ENCODE results near the gene METTL25B.

METTL25B gene

DNA sequence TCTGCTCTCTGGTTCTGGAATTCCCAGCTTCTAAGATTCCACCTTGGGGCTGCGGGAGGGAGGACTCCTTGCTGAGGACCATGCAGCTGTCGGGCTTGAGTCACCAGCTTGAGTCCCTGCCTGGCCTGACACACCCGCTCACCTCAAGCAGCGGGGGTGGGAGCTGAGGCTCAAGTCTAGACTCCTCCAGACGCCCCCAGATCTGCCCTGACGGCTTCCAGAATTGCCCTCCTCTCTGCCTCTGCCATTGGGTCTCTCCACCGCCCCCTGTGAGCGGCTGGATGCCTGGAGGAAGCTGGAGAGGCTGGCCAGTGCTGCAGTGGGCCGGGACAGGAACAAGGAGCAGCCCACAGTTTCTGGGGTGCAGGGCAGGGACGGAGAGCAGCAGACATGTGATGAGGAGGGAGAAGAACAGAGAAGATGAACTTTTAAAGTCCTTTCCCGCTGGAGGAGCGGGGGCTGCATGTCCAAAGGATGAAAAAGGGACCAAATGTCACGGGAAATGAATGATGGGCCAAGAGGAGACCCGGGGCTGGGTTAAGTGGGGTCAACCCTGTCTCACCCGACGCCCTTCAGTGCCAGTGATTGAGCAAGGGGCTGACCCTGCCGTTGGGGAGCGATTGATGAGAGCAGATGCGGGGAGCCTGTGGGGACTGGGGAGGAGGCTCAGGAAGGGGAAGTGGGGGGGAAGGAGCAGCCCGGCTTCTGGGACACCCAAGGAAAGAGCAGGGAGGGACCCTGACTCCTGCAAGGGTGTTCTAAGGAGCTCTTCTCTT, 36.4 kb upstream of the METTL25B start:
- Histone ChIP-seq H3K4me3 (ENCODE audit: low read length) (peak overlapping the region; percentile 60), H3K27ac (ENCODE audit: low read length) (peak overlapping the region; percentile 79), H3K9ac (ENCODE audit: low read depth, low read length) (peak overlapping the region; percentile 78; the same call in 1 of the 2 replicates), H3K27me3 (ENCODE audit: insufficient read depth, low read length) (peaks cover 16% of the 10 kb centered on the region; the same call in 1 of the 2 replicates), H3K9me3 (ENCODE audit: insufficient read depth, low read depth, low read length) (no peaks in the 10 kb centered on the region), H3K4me1 (ENCODE audit: insufficient read depth, low read length) (peaks cover 49% of the 10 kb centered on the region), H3K36me3 (ENCODE audit: insufficient read depth, low read depth, low read length) (no peaks in the 10 kb centered on the region)

DNA sequence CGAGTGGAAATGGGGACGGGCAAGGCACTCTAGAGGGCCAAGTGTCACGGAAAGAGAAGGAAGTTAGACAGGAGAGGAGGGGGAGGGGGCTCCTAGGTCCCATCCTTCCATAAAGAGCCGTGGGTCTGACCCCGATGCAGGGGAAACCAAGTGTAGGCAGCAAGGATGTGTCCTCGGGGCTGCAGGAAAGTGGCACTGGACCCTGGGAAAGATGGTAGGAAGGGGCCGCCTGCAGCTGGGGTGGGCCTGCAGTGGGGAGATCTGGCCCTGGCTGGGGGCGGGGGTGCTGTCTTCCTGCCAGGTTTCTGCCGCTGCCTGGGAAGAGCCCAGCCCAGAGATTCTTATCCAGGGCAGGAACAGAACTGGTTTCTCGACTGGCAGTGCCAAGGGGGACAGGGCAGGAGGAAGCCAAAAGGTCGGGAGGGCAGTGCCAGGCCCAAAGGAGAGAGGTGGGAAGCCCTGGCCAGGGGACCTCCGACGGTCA, 35.8 kb upstream of the METTL25B start:
- Histone ChIP-seq H3K27ac (ENCODE audit: low read length) (peak overlapping the region; percentile 79), H3K4me3 (ENCODE audit: low read length) (peak overlapping the region; percentile 60; the same call in 1 of the 2 replicates), H3K4me1 (ENCODE audit: insufficient read depth, low read length) (peaks cover 49% of the 10 kb centered on the region), H3K36me3 (ENCODE audit: insufficient read depth, low read depth, low read length) (no peaks in the 10 kb centered on the region), H3K9ac (ENCODE audit: low read depth, low read length) (peak overlapping the region; percentile 78; the same call in 1 of the 2 replicates), H3K9me3 (ENCODE audit: insufficient read depth, low read depth, low read length) (no peaks in the 10 kb centered on the region), H3K27me3 (ENCODE audit: insufficient read depth, low read length) (peaks cover 16% of the 10 kb centered on the region; the same call in 1 of the 2 replicates)

DNA sequence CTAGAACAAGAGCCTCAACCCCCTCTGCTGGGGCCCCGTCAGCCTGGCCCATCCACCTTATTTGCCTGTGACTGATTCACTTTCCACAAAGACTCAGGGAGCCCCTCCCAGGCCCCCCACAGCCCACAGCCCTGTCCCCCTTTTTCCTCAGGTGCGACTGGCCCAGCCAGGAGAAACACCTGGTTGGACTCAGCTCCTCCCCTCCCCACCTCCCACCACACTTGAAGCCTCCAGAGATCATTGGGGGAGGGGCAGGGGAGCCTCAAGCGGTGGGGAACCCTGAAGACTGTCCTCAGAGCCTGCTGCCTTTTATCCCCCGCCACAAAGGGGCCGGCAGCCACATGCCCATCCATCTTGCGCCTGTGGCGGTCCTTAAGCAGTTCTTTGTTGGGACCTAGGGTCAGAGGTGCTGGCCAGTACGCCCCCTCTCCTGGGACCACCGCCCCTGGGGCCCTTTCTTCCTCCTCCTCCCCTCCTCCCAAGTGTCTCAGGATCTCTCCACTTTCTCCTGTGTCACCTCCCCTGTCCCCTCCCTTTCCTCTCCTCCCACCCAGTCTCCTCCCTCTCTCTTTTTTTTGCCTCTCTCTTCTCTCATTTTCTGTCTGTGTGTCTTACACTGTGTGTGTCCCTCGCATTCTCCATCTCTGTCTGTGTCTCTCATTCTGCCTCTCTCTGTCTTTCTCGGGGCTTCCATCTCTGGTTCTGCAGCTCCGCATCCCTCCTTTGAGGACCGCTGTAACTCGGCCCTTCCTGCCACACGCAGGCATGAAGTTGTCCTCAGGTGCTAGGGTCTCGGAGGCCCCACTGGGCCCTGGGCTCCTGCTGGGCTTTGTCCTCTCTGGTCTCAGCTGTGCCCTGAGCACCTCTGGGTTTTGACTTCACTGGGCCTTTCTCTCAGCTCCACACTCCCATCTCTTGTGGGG, 35.1 kb upstream of the METTL25B start:
- H3K4me3 ChIP-seq (ENCODE audit: low read length): peak overlapping the region; percentile 60
- H3K36me3 ChIP-seq (ENCODE audit: insufficient read depth, low read depth, low read length): peaks cover 4% of the 10 kb centered on the region; the same call in 1 of the 2 replicates
- peak overlapping the region; percentile 85 for H3K27ac ChIP-seq (ENCODE audit: low read length)
- no peaks in the 10 kb centered on the region for H3K9me3 ChIP-seq (ENCODE audit: insufficient read depth, low read depth, low read length)
- peaks cover 16% of the 10 kb centered on the region; the same call in 1 of the 2 replicates for H3K27me3 ChIP-seq (ENCODE audit: insufficient read depth, low read length)
- peak overlapping the region; percentile 79; the same call in 1 of the 2 replicates for H3K9ac ChIP-seq (ENCODE audit: low read depth, low read length)
- peaks cover 49% of the 10 kb centered on the region for H3K4me1 ChIP-seq (ENCODE audit: insufficient read depth, low read length)

DNA sequence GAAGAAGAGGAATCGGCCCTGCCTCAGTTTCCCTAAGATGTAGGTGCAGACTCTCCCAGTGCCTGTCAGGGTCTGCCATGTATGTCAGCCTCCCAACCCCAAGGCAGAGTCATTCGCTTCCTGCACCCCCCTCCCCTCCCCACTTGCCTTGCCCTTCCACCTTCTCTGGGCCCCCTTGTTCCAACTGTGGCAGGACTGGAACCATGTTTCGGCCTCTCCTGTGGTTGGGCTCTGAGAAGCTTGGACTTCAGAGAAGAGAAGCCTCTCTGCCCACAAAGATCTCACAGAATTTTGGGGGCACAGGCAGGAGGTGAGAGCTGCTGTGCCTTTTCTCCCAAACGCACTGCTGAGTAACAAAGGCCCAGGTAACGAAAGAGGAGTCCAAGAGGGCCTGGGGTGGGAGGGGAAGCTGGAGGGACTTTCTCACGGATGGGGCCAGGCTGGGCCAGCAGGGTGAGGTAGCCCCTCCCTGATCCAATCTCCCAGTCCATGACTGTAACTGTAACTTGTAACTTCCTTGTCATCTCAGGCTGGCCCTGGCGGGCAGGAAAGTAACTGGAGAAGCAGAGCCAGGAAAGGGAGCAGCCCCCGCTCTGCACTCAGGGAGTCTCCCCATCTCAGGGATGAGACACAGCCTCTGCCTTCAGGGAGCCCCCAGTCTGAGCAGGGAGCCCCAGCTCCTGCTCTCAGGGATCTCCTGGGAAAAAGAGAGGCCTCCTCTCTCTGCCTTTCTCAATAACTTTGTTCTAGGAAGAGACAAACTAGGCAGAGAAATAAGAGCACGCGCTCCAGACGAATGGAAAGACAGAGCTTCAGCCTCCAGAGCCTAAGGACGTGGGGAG, 34.2 kb upstream of the METTL25B start:
- no peaks in the 10 kb centered on the region for H3K9me3 ChIP-seq (ENCODE audit: insufficient read depth, low read depth, low read length)

DNA sequence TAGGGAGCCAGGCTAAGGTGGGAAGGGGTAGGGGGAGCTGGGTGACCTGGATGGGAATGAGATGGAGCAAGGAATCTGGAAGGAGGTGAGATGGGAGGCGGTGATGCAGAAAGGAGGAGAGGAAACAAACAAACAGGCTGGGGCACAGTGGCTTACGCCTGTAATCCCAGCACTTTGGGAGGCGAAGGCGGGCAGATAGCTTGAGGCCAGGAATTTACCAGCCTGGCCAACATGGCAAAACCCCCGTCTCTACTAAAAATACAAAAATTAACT, 33.6 kb upstream of the METTL25B start:
- H3K27ac ChIP-seq (ENCODE audit: low read length): peak overlapping the region; percentile 85
- H3K36me3 ChIP-seq (ENCODE audit: insufficient read depth, low read depth, low read length): peaks cover 17% of the 10 kb centered on the region
- peaks cover 46% of the 10 kb centered on the region for H3K4me1 ChIP-seq (ENCODE audit: insufficient read depth, low read length)
- H3K9me3 ChIP-seq (ENCODE audit: insufficient read depth, low read depth, low read length): no peaks in the 10 kb centered on the region
- H3K9ac ChIP-seq (ENCODE audit: low read depth, low read length): peak overlapping the region; percentile 79; the same call in 1 of the 2 replicates
- H3K27me3 ChIP-seq (ENCODE audit: insufficient read depth, low read length): peaks cover 16% of the 10 kb centered on the region; the same call in 1 of the 2 replicates
- peak overlapping the region; percentile 59; the same call in 1 of the 2 replicates for H3K4me3 ChIP-seq (ENCODE audit: low read length)

More for the DNA sequence above, 34.2 kb upstream of the METTL25B start:
- H3K36me3 ChIP-seq (ENCODE audit: insufficient read depth, low read depth, low read length): peaks cover 13% of the 10 kb centered on the region
- H3K4me1 ChIP-seq (ENCODE audit: insufficient read depth, low read length): peaks cover 49% of the 10 kb centered on the region
- H3K27ac ChIP-seq (ENCODE audit: low read length): peak overlapping the region; percentile 85
- peak overlapping the region; percentile 59 for H3K4me3 ChIP-seq (ENCODE audit: low read length)
- H3K27me3 ChIP-seq (ENCODE audit: insufficient read depth, low read length): peaks cover 16% of the 10 kb centered on the region; the same call in 1 of the 2 replicates
- peak overlapping the region; percentile 79; the same call in 1 of the 2 replicates for H3K9ac ChIP-seq (ENCODE audit: low read depth, low read length)

DNA sequence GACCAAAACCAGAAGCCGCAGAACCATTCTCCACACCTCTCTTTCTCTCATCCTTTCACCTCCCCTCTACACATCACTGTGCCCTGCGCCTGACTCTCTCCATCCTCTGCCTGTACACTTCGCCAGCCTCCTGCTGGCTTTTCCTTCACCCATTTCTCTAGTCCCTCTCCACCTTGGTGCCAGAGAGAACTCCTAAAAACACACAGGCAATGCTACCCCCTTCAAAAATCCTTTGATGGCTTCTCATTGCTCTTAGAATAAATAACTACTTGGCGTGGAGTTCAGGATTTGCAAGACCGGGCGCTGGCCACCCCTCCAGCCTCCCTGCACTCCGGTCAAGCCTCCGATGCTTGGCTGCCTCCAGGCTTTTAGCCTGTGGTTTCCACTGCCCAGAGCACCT, 31.5 kb upstream of the METTL25B start:
- no peak overlapping the region for H3K27ac ChIP-seq (ENCODE audit: low read length)
- H3K27me3 ChIP-seq (ENCODE audit: insufficient read depth, low read length): no peaks in the 10 kb centered on the region; the same call in 1 of the 2 replicates

DNA sequence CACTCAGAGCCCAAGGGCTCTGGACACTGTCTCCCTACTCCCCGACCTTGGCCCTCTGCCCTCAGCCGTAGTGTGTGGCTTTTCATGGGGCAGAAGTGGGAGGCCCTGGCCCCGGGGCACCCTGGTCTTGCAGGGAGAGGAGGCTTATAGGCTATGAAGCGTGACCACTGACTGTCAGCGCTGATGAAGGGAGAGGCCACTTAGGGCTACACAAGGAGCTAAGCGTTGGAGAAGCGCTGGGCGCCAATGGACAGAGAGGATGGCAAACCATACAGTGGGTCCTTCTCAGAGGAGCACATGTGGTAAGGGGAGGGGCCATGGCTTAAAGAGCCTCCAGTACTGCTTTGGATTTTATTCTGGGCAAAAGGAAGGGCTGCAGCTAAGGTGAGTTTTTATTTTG, 30.8 kb upstream of the METTL25B start:
- H3K9me3 ChIP-seq (ENCODE audit: insufficient read depth, low read depth, low read length): no peaks in the 10 kb centered on the region
- peaks cover 38% of the 10 kb centered on the region for H3K36me3 ChIP-seq (ENCODE audit: insufficient read depth, low read depth, low read length)
- no peak overlapping the region for H3K9ac ChIP-seq (ENCODE audit: low read depth, low read length)
- peaks cover 21% of the 10 kb centered on the region for H3K4me1 ChIP-seq (ENCODE audit: insufficient read depth, low read length)
- H3K27ac ChIP-seq (ENCODE audit: low read length): no peak overlapping the region
- H3K27me3 ChIP-seq (ENCODE audit: insufficient read depth, low read length): no peaks in the 10 kb centered on the region
- H3K4me3 ChIP-seq (ENCODE audit: low read length): no peak overlapping the region

More for the DNA sequence above, 31.5 kb upstream of the METTL25B start:
- Histone ChIP-seq H3K4me3 (ENCODE audit: low read length) (no peak overlapping the region), H3K9ac (ENCODE audit: low read depth, low read length) (no peak overlapping the region), H3K36me3 (ENCODE audit: insufficient read depth, low read depth, low read length) (peaks cover 37% of the 10 kb centered on the region), H3K9me3 (ENCODE audit: insufficient read depth, low read depth, low read length) (no peaks in the 10 kb centered on the region), H3K4me1 (ENCODE audit: insufficient read depth, low read length) (peaks cover 28% of the 10 kb centered on the region)

DNA sequence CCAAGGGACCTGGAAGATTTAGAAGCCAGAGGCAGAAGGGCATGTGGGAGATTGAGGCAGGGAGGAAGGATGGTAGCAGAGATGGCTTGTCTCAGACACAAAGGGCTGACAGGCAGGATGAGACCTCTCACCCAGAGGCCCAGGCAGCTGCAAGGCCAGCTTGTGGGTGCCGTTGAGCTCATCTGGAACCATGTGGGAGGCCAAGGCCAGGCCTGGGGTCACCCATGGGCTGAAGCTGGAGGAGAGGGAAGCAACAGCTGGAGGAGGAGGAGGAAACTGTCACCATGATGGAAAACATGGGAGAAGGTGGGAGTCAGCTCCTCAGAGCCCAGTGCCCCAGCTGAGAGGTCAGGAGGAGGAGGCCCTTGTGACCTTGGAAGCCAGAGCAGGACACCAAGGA, 29.3 kb upstream of the METTL25B start:
- Histone ChIP-seq H3K4me1 (ENCODE audit: insufficient read depth, low read length) (peaks cover 16% of the 10 kb centered on the region; the same call in 1 of the 2 replicates), H3K9ac (ENCODE audit: low read depth, low read length) (no peak overlapping the region), H3K36me3 (ENCODE audit: insufficient read depth, low read depth, low read length) (peaks cover 38% of the 10 kb centered on the region), H3K27ac (ENCODE audit: low read length) (no peak overlapping the region), H3K27me3 (ENCODE audit: insufficient read depth, low read length) (peaks cover 14% of the 10 kb centered on the region; the same call in 1 of the 2 replicates), H3K4me3 (ENCODE audit: low read length) (no peak overlapping the region), H3K9me3 (ENCODE audit: insufficient read depth, low read depth, low read length) (no peaks in the 10 kb centered on the region)

DNA sequence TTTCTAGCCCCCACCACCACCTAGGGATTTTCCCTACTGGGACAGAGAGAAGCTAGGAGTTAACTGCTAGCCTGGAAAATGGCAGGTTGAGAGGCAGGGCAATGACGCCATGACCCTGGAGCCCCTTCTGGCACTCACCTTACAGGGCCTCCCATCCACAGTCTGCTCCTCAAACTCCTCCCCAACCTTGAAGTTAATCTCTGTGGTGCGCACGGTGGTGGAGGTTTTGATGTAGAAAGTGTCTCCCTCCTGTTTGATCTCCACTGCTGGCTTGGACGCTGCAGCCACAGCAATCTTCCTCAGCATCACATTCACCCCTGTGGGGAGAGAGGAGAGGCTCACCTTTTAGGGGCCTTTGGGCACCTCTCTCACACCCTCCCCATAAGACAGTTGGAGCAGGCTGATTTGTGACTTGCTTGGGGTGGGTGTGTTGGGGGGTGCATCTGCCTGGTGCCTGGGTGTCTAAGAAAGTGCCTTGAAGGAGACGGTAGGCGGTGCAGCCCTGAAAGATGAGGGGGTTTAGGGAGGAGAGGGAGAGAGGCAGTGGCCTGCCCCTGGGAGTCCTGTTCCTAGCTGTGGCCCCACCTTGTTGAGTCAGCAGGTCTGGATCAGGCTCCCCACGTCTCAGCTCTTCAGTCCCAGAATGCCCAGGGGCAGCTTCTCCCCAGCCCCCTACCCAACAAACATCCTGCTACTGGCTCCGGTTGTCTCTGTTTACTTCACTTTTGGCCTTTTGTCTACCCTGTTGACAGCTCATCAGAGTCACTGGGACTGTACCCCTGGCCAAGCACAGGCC, 27.3 kb upstream of the METTL25B start:
- no peaks in the 10 kb centered on the region for H3K9me3 ChIP-seq (ENCODE audit: insufficient read depth, low read depth, low read length)

DNA sequence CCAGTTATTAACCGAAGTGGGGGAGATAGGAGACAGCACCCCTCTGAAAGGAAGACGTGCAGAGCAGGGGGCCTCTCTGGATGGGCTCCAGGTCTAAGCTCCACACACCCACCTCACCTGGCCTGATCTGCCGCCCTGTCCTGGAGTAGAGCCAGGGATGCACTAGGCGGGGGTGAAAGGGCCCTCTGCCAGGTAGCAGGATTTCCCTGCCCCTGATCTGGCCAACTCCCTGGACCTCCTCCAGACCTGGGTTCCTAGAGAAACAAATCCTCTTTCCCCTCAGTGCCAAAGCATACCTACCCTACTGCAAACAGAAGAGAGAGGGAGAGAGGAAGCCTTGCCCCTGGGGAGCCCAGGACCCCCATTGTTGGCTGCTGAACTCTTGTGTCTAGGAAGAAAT, 24.9 kb upstream of the METTL25B start:
- no peak overlapping the region for H3K27ac ChIP-seq (ENCODE audit: low read length)
- H3K9ac ChIP-seq (ENCODE audit: low read depth, low read length): 0 out of 2 replicates have a peak overlapping the region, but pooled peaks have one; percentile 79
- H3K36me3 ChIP-seq (ENCODE audit: insufficient read depth, low read depth, low read length): peaks cover 32% of the 10 kb centered on the region
- H3K4me3 ChIP-seq (ENCODE audit: low read length): peak overlapping the region; percentile 77
- peaks cover 30% of the 10 kb centered on the region for H3K27me3 ChIP-seq (ENCODE audit: insufficient read depth, low read length)
- H3K9me3 ChIP-seq (ENCODE audit: insufficient read depth, low read depth, low read length): no peaks in the 10 kb centered on the region
- H3K4me1 ChIP-seq (ENCODE audit: insufficient read depth, low read length): peaks cover 26% of the 10 kb centered on the region; the same call in 1 of the 2 replicates

More for the DNA sequence above, 27.3 kb upstream of the METTL25B start:
- Histone ChIP-seq H3K36me3 (ENCODE audit: insufficient read depth, low read depth, low read length) (peaks cover 38% of the 10 kb centered on the region), H3K4me3 (ENCODE audit: low read length) (no peak overlapping the region), H3K27ac (ENCODE audit: low read length) (no peak overlapping the region), H3K9ac (ENCODE audit: low read depth, low read length) (no peak overlapping the region), H3K4me1 (ENCODE audit: insufficient read depth, low read length) (peaks cover 14% of the 10 kb centered on the region; the same call in 1 of the 2 replicates), H3K27me3 (ENCODE audit: insufficient read depth, low read length) (peaks cover 30% of the 10 kb centered on the region)

Data from iPS-20b (cell line).